Mononuclear cell (primary cell): ENCODE measurements around the gene NWD2. TPM values are rescaled to one million over a fixed set of nuclear protein-coding genes. Genes with fewer than 3 reads are reported as not detected.
"Not testable (repeated sequence)": the region's sequence is repeated elsewhere in the genome, so short reads cannot be mapped to it uniquely, and the experiment has no call there.

Experiments used
- H3K27me3 ChIP-seq: 2 replicates; pipeline ENCODE4 v1.6.0; 2011; ENCODE audit warnings: low read length, control low read depth; ENCODE audit not compliant: insufficient read depth
- H3K4me1 ChIP-seq: 2 replicates; pipeline ENCODE4 v1.5.1; 2011; ENCODE audit warnings: mild to moderate bottlenecking, low read length, control low read depth; ENCODE audit not compliant: insufficient read depth
- H3K4me3 ChIP-seq: 2 replicates; pipeline ENCODE4 v1.5.1; 2011; ENCODE audit warnings: mild to moderate bottlenecking, low read length, moderate library complexity
- H3K9me3 ChIP-seq: 2 replicates; pipeline ENCODE4 v1.5.1; 2011; ENCODE audit warnings: low read depth, mild to moderate bottlenecking, control low read depth, low read length
- total RNA-seq: library from RNA; depleted of rRNA; stranded (reverse); fragments of >200 nt; gene quantifications from one replicate; pipeline ENCODE4 v1.2.3, GENCODE V29; 2012

Gene NWD2, protein sequence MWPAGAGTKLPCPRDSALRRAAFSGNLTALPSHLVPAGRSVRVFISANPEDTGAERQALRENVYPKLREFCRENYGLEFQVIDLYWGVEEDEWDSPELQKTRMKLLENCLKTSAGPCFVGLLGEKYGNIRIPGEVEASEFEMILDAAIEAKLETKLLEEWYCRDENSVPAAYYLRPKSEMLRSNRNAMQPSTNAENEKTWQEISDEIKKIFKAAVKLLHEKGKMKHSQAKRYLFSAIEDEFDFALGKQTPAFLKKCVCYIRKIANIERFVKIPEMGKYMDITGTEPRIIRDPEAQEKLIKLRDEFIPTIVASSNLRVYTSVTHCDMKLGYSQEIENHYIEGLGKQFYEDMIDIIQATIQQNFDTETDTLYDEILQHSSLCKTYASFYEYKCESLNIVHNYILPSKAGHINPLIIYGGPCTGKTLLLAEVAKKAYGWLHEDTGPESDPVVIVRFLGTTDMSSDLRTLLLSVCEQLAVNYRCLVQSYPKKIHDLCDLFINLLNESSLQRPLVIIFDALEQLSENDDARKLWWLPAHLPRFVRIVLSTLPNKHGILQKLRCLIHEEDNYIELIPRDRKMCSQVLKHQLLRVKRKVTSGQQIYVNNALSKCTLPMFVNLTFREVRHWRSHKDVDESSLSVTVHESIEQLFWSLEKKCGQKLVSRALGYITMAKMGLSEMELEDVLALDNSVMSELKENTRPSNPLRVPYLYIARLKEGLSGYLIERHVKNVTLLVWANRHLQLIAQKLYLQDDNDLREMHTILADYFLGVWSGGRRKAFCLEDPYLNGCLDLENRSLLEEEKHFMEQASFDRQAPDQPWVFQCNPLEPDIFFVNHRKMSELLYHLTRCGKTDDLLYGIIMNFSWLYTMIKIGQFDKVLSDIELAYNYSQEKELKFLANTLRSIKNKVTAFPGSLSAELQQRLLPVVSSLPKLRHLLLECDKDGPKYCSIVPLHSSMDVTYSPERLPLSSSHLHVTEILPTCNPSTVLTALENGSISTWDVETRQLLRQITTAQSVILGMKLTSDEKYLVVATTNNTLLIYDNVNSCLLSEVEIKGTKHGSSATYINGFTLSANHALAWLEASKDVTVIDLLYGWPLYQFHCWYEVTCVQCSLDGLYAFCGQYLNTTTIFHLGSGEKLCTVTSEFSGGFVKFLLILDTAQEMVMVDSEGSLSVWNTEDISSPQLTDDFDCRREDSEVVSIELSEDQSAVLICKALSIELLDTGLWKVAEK (N-terminal part only)
- under 0.01 TPM for total RNA-seq

- Histone ChIP-seq H3K9me3 (no peaks in the 10 kb centered on the region), H3K4me3 (no peak within 1 kb of the TSS), H3K4me1 (no peaks in the 10 kb centered on the region), H3K27me3 (peaks cover 65% of the 10 kb centered on the region)
Measured at GRCh38 chr4:37244583-37245390, at the start of gene NWD2. NWD2 (plus strand) TSS chr4:37244743; CDS start chr4:37245068, 325 bp downstream.

- no peaks in the 10 kb centered on the region for H3K27me3 ChIP-seq
- H3K4me1 ChIP-seq: no peaks in the 10 kb centered on the region
- no peaks in the 10 kb centered on the region for H3K9me3 ChIP-seq
- no peak overlapping the region for H3K4me3 ChIP-seq
Measured at GRCh38 chr4:37197899-37198298, 46.6 kb upstream of the NWD2 start.

- not testable (repeated sequence) for H3K4me3 ChIP-seq, H3K9me3 ChIP-seq, H3K4me1 ChIP-seq, H3K27me3 ChIP-seq
Measured at GRCh38 chr4:37204740-37205139, 39.8 kb upstream of the NWD2 start.

- Histone ChIP-seq H3K9me3 (no peaks in the 10 kb centered on the region), H3K4me3 (no peak overlapping the region), H3K27me3 (no peaks in the 10 kb centered on the region), H3K4me1 (no peaks in the 10 kb centered on the region)
Measured at GRCh38 chr4:37216209-37216608, 28.3 kb upstream of the NWD2 start.

DNA sequence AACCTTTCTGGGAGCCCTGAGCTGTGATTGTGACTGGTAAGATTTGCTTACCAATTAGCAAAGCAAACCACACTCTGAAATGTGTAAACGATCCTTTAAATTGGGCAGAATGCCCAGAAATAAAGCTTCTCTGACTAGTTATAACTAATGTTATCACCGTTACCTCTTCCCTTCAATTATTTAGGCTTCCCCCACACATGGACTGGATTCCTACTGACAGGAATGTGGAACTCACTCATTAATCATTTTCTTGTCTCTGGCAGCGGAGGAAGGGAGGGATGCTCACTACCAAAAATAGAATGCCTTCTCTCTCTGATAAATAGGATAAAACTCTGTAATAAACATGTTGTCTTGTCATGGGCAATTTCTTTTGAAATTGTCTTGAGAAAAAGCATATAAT lies 25.3 kb upstream of the NWD2 start:
- H3K9me3 ChIP-seq: no peaks in the 10 kb centered on the region
- H3K4me1 ChIP-seq: no peaks in the 10 kb centered on the region
- H3K4me3 ChIP-seq: no peak overlapping the region
- no peaks in the 10 kb centered on the region for H3K27me3 ChIP-seq

- H3K9me3 ChIP-seq: no peaks in the 10 kb centered on the region
- no peaks in the 10 kb centered on the region for H3K27me3 ChIP-seq
- H3K4me3 ChIP-seq: no peak overlapping the region
- H3K4me1 ChIP-seq: no peaks in the 10 kb centered on the region
Measured at GRCh38 chr4:37219990-37220389, 24.6 kb upstream of the NWD2 start.

GRCh38 chr4:37220685-37221084 lies 23.9 kb upstream of the NWD2 start:
- no peaks in the 10 kb centered on the region for H3K27me3 ChIP-seq
- H3K4me1 ChIP-seq: no peaks in the 10 kb centered on the region
- H3K4me3 ChIP-seq: no peak overlapping the region
- no peaks in the 10 kb centered on the region for H3K9me3 ChIP-seq

DNA sequence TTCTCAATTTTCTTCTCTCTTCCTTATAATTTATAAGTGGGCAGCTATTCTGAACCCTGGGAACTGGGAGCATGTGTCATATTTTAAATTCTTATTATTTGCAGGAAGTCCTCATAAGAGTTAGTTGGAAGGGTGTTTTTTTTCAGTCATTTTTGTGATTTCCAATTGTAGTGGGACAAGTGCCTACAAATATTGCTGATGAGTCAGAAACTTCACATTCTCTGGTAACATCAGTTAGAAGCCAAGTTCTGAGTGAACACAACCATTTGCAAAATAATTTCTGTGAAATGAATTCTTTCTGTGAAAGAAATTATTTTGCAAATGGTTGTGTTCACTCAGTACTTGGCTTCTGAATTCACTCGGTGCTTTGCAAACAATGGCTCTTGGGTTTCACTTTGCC lies 20.8 kb upstream of the NWD2 start:
- Histone ChIP-seq H3K27me3 (no peaks in the 10 kb centered on the region), H3K4me3 (no peak overlapping the region), H3K9me3 (no peaks in the 10 kb centered on the region), H3K4me1 (no peaks in the 10 kb centered on the region)

DNA sequence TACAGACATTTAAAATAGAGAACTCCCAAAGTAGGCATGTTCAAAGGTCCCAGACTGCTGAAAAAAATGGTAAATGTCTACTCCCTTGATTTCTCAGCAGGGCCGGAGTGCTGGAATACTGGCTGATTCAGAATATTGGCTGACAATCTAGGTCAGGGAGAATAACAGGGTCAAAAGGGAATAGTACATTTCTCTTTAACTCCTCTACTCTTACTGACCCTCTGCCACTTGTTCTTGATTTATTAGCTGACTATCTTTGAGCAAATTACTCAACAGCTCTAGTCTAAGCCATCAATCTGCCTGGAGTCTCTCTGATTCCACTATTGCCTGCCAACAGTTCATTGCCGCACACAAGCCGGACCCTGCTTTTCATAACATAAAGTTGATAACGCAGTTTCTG lies 19.7 kb upstream of the NWD2 start:
- H3K9me3 ChIP-seq: no peaks in the 10 kb centered on the region
- H3K4me3 ChIP-seq: no peak overlapping the region

DNA sequence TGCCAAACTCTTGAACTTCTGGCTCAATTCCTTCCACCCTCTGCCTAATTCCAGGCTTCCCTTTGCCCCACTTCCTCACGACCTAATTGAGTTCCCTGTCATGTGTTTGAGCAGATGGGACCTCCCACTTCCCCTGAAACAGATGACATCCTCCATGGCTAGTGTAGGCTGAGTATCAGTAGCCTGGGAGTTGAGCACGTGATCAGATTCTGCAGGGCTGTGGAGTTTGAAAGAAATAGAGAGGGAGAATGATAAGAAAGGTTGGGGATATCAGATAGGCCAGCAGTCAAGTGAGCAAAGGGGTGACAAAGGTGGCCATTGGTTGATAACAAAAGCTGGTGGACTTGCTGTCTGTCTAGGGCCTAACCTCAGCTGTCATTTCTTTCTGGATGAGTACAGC lies 18.8 kb upstream of the NWD2 start:
- no peaks in the 10 kb centered on the region for H3K9me3 ChIP-seq
- H3K27me3 ChIP-seq: no peaks in the 10 kb centered on the region
- H3K4me1 ChIP-seq: no peaks in the 10 kb centered on the region
- no peak overlapping the region for H3K4me3 ChIP-seq

More for the DNA sequence above, 19.7 kb upstream of the NWD2 start:
- Histone ChIP-seq H3K27me3 (no peaks in the 10 kb centered on the region), H3K4me1 (no peaks in the 10 kb centered on the region)

DNA sequence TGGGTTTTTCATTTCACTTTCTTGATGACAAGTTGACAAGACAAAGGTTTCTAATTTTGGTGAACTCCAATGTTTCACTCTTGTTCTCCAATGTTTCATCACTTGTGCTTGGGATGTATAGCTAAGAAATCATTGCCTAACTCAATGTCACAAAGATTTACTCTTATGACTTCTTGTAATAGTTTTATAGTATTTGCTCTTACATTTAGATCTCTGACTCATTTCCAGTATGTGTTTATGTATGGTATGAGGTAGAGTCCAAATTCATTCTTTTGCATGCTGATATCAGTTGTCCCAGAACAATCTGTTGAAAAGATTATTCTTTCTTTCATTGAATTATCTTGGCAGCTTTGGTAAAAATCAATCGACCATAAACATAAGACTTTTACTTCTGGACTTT lies 12.2 kb upstream of the NWD2 start:
- no peak overlapping the region for H3K4me3 ChIP-seq
- no peaks in the 10 kb centered on the region for H3K4me1 ChIP-seq
- H3K9me3 ChIP-seq: no peaks in the 10 kb centered on the region
- no peaks in the 10 kb centered on the region for H3K27me3 ChIP-seq

DNA sequence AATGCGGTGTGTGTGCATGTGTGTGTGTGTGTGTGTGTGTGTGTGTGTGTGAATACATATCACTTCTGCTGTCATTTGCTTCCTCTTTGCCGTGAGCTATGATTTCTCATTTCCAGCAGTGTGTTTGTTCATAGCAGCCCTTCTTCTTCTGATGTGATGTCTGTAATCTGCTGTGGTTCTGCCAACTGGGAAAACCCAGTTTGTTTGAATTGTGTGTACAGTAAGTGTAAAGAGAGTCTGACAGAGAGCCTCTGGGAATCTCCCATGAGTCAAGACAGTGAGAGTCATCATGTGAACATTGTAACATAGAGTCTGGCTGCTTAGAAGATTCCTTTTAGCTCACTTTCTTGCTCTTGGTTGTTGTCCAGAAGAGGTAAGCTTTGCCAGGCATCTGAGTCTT lies 8.4 kb upstream of the NWD2 start:
- Histone ChIP-seq H3K27me3 (peaks cover 11% of the 10 kb centered on the region), H3K4me3 (no peak overlapping the region), H3K4me1 (no peaks in the 10 kb centered on the region), H3K9me3 (no peaks in the 10 kb centered on the region)

DNA sequence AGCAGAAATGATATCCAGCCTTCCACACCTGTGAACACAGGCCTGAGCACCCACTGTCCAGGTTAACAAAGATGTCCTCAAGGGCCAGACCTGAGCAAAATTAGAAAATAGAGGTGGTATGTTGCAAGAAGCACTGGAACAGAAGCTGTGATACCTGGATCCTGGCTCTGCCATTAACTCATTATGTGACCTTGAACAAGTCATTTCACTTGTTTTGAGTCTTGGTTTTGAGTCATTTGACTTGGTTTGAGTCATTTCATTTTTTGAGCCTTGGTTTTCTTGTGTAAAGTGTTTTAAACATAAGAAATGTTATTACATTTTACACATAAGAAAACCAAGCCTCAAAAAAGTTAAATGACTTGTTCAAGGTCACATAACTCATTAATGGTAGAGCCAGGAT lies 2.9 kb upstream of the NWD2 start:
- H3K4me3 ChIP-seq: no peak overlapping the region
- H3K4me1 ChIP-seq: no peaks in the 10 kb centered on the region
- no peaks in the 10 kb centered on the region for H3K9me3 ChIP-seq
- peaks cover 63% of the 10 kb centered on the region for H3K27me3 ChIP-seq

- no peaks in the 10 kb centered on the region for H3K9me3 ChIP-seq
- no peaks in the 10 kb centered on the region for H3K4me1 ChIP-seq
- no peak overlapping the region for H3K4me3 ChIP-seq
- H3K27me3 ChIP-seq: peaks cover 65% of the 10 kb centered on the region
Measured at GRCh38 chr4:37243051-37243450, 1.5 kb upstream of the NWD2 start.
